OCI-LY1 (cell line): ENCODE measurements around the gene AMER2.

Experiments
- H2AFZ ChIP-seq: fragments of 200-600 bp; sonication (generic), shearing (Covaris generic); 2 replicates; pipeline ENCODE4 v1.6.0; 2014; ENCODE audit warnings: antibody characterized with exemption, mild to moderate bottlenecking, low read length
- H3F3A ChIP-seq: fragments of 200-600 bp; sonication (generic), shearing (Covaris generic); 2 replicates; pipeline ENCODE4 v1.6.0; 2014; ENCODE audit warnings: mild to moderate bottlenecking, antibody characterized with exemption, low read length, moderate library complexity; ENCODE audit not compliant: insufficient read depth
- H3K27ac ChIP-seq: fragments of 200-600 bp; sonication (generic); 2 replicates; pipeline ENCODE4 v1.5.1; 2014; ENCODE audit warnings: low read length, mixed run types, mild to moderate bottlenecking, low read depth; ENCODE audit not compliant: poor library complexity, severe bottlenecking
- H3K27me3 ChIP-seq: fragments of 200-600 bp; sonication (generic); 2 replicates; pipeline ENCODE4 v1.6.0; 2014; ENCODE audit warnings: antibody characterized with exemption, mild to moderate bottlenecking, low read length, moderate library complexity; ENCODE audit not compliant: insufficient read depth
- H3K36me3 ChIP-seq: fragments of 200-600 bp; sonication (generic); 2 replicates; pipeline ENCODE4 v1.6.1; 2014; ENCODE audit warnings: mild to moderate bottlenecking, antibody characterized with exemption, low read length, moderate library complexity, mixed read lengths; ENCODE audit not compliant: insufficient read depth
- H3K4me1 ChIP-seq: fragments of 200-600 bp; sonication (generic); 2 replicates; pipeline ENCODE4 v1.5.1; 2014; ENCODE audit warnings: mild to moderate bottlenecking, low read length, moderate library complexity; ENCODE audit not compliant: insufficient read depth, severe bottlenecking
- H3K4me2 ChIP-seq: fragments of 200-600 bp; sonication (generic), shearing (Covaris generic); 2 replicates; pipeline ENCODE4 v1.6.1; 2014; ENCODE audit warnings: low read length
- H3K4me3 ChIP-seq: fragments of 200-600 bp; sonication (generic); 2 replicates; pipeline ENCODE4 v1.5.1; 2014; ENCODE audit warnings: low read length, low read depth, mild to moderate bottlenecking, mixed read lengths; ENCODE audit not compliant: poor library complexity, severe bottlenecking
- H3K79me2 ChIP-seq: fragments of 200-600 bp; shearing (Covaris generic); 2 replicates; pipeline ENCODE4 v1.6.1; 2016; ENCODE audit warnings: mixed run types, low read length, mixed read lengths; ENCODE audit not compliant: insufficient read depth
- H3K9ac ChIP-seq: fragments of 200-600 bp; sonication (generic), shearing (Covaris generic); 2 replicates; pipeline ENCODE4 v1.6.1; 2014; ENCODE audit warnings: mild to moderate bottlenecking, low read length, mixed read lengths
- H3K9me2 ChIP-seq: fragments of 200-600 bp; sonication (generic), shearing (Covaris generic); 2 replicates; pipeline ENCODE4 v1.6.1; 2014; ENCODE audit warnings: low read depth, mild to moderate bottlenecking, low read length, mixed read lengths
- H3K9me3 ChIP-seq: fragments of 200-600 bp; shearing (Covaris generic); 2 replicates; pipeline ENCODE4 v1.6.1; 2014; ENCODE audit warnings: low read length, mixed read lengths
- H4K20me1 ChIP-seq: fragments of 200-600 bp; sonication (generic), shearing (Covaris generic); 2 replicates; pipeline ENCODE4 v1.6.0; 2016; ENCODE audit warnings: mild to moderate bottlenecking, low read length; ENCODE audit not compliant: insufficient read depth
- EZH2 ChIP-seq: fragments of 200-600 bp; sonication (generic), shearing (Covaris generic); IDR thresholded peaks from 2 replicates; pipeline ENCODE4 v1.8.0; 2017; ENCODE audit warnings: borderline replicate concordance, mixed run types, mild to moderate bottlenecking, antibody characterized with exemption, low read length, moderate library complexity, mixed read lengths
- TF ChIP-seq, protein P1 (sequence below): fragments of 200-600 bp; sonication (generic), shearing (Covaris generic); IDR thresholded peaks from 2 replicates; pipeline ENCODE4 v1.5.1; 2017; ENCODE audit warnings: mild to moderate bottlenecking, antibody characterized with exemption, low read length, moderate library complexity, mixed read lengths

AMER2 gene

DNA sequence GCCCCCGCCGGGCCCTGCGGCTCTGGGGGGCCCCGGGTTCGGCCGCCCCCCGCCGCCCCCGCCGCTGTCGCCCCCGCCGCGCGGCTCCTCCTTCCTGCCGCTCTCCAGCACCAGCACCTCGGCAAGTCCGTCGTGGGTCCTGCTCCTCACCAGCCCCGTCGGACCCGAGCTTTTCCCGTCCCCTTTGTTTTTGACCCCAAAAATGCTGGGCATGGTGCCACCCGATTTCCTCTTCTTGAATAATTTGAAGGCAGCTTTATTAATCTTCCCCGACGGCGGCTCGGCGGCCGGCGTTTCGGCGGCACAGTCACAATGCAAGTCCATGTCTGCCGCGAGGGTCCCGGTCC is 945 bp downstream of the AMER2 start:
- Histone ChIP-seq H3F3A (no peaks in the 10 kb centered on the region), H3K4me2 (no peak overlapping the region), H3K4me3 (no peak overlapping the region)

DNA sequence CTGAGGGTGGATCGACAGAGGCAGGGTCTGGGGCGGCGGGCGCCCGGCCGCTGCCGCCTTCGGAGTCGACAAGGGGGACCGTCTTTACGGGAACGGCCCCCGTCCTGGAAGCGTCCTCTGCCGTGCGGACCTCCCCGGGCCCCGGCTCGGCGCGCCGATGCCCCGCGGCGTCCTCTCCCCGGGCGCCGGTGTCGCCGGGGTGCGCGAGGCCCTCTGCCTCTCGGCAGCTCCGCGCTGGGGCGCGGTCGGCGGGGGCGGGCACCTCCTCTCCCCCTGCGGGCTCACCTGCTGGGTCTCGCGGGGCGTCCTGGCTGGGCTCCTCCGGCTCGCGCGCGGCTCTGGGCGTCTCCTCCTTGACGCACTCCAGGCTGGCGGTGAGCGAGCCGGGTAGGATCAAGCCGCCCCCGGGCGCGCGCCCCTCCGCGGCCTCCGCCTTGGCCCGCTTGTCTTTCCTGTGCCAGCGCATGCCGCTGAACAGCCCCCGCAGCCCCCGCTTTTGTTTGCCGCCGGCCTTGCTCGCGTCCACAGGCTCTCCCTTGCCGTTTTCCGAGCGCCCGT is 1.5 kb downstream of the AMER2 start:
- Histone ChIP-seq H3K27ac (no peak overlapping the region), H3K9me3 (no peaks in the 10 kb centered on the region), H4K20me1 (no peaks in the 10 kb centered on the region), H3K36me3 (no peaks in the 10 kb centered on the region), H3K27me3 (no peaks in the 10 kb centered on the region), H3F3A (no peaks in the 10 kb centered on the region), H3K9me2 (no peaks in the 10 kb centered on the region), H3K4me3 (no peak overlapping the region), H3K4me2 (no peak overlapping the region), H2AFZ (no peak overlapping the region), H3K79me2 (no peaks in the 10 kb centered on the region), H3K4me1 (no peaks in the 10 kb centered on the region), H3K9ac (no peak overlapping the region)
- TF ChIP-seq, protein P1, sequence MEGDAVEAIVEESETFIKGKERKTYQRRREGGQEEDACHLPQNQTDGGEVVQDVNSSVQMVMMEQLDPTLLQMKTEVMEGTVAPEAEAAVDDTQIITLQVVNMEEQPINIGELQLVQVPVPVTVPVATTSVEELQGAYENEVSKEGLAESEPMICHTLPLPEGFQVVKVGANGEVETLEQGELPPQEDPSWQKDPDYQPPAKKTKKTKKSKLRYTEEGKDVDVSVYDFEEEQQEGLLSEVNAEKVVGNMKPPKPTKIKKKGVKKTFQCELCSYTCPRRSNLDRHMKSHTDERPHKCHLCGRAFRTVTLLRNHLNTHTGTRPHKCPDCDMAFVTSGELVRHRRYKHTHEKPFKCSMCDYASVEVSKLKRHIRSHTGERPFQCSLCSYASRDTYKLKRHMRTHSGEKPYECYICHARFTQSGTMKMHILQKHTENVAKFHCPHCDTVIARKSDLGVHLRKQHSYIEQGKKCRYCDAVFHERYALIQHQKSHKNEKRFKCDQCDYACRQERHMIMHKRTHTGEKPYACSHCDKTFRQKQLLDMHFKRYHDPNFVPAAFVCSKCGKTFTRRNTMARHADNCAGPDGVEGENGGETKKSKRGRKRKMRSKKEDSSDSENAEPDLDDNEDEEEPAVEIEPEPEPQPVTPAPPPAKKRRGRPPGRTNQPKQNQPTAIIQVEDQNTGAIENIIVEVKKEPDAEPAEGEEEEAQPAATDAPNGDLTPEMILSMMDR = no peak
- TF ChIP-seq EZH2 = no peak

More for the DNA sequence above, 945 bp downstream of the AMER2 start:
- Histone ChIP-seq H2AFZ (no peak overlapping the region), H3K27ac (no peak overlapping the region), H3K9ac (no peak overlapping the region), H3K79me2 (no peaks in the 10 kb centered on the region), H3K27me3 (no peaks in the 10 kb centered on the region), H4K20me1 (no peaks in the 10 kb centered on the region), H3K36me3 (no peaks in the 10 kb centered on the region), H3K4me1 (no peaks in the 10 kb centered on the region), H3K9me3 (no peaks in the 10 kb centered on the region), H3K9me2 (no peaks in the 10 kb centered on the region)
- TF ChIP-seq EZH2 = no peak
- TF ChIP-seq, protein P1 = no peak

DNA sequence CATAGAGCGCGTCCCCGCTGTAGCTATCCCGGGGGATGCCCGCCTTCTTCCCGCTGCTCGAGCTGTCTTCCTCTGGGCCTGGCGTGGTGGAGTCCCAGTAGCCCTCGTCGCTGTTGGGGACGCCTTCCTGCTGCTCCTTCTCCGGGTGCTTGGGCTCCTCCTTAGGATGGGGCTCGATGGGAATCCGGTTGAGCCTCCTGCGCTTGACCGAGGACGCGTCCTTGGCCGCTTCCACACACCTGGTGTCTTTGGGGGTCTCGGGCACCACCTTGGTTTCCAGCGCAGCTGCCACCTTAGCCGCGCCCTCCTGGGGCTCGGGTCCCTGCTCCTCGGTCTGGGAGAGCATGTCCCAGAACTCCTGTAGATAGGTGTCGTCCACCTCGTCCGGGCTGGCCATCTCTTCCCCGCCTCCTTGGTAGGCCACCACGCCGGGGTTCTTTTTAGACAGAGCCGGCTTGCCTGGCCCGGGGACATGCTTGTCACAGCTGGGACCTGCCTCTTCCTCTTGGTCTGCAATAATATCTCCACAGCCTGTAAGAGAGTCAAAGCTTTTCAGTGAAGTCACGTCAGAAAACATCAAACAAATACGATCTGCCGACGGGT is 2.0 kb downstream of the AMER2 start:
- no peaks in the 10 kb centered on the region for H3K9me2 ChIP-seq
- no peaks in the 10 kb centered on the region for H3F3A ChIP-seq
- no peaks in the 10 kb centered on the region for H3K9me3 ChIP-seq
- no peak for TF ChIP-seq EZH2
- H3K27ac ChIP-seq = no peak overlapping the region
- H4K20me1 ChIP-seq = no peaks in the 10 kb centered on the region
- H3K9ac ChIP-seq = no peak overlapping the region
- no peak overlapping the region for H2AFZ ChIP-seq
- no peaks in the 10 kb centered on the region for H3K27me3 ChIP-seq
- H3K79me2 ChIP-seq = no peaks in the 10 kb centered on the region
- no peak overlapping the region for H3K4me3 ChIP-seq
- H3K4me2 ChIP-seq = no peak overlapping the region
- H3K36me3 ChIP-seq = no peaks in the 10 kb centered on the region
- no peaks in the 10 kb centered on the region for H3K4me1 ChIP-seq

DNA sequence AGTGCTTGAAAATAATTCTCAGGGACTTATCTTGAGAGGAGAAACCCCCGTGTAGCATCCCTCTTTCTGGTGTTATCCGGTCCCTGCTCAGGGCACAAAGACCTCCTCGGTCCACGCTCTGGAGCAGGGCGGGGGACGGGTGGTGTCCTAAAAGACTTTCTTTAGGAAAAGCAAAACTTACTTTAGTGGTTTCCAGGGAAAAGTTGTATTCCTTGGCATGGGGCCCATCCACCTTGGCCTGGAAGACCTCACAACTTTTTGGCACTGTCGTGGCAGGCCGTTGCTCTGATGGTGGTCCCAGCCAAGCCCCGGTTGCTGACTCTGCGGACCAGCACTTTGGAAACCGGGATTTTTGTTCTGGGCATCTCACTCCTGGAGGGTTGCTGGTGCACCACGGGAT is 2.7 kb downstream of the AMER2 start:
- Histone ChIP-seq H3F3A (no peaks in the 10 kb centered on the region), H3K4me2 (no peak overlapping the region), H3K79me2 (no peaks in the 10 kb centered on the region), H3K27ac (no peak overlapping the region), H3K4me1 (no peaks in the 10 kb centered on the region), H2AFZ (no peak overlapping the region), H3K9ac (no peak overlapping the region), H3K27me3 (no peaks in the 10 kb centered on the region), H3K4me3 (no peak overlapping the region), H3K9me2 (no peaks in the 10 kb centered on the region), H4K20me1 (no peaks in the 10 kb centered on the region), H3K36me3 (no peaks in the 10 kb centered on the region), H3K9me3 (no peaks in the 10 kb centered on the region)
- no peak for TF ChIP-seq EZH2
- TF ChIP-seq, protein P1 = no peak
